Endothelial cell of umbilical vein (primary cell): Measurements from ENCODE around the gene GLDN. TPM values are rescaled to one million over a fixed set of nuclear protein-coding genes. Genes with fewer than 3 reads are reported as not detected.

ENCODE experiments used
- BruUV-seq: library from RNA; stranded (reverse); fragments of 400-500 nt; replicated peaks from 2 replicates; lab custom pipeline; 2021; lab: Mats Ljungman, UMichigan
- CTCF ChIA-PET: fragments of 300-600, 350-600 bp; sonication (Branson Sonifier 250); formaldehyde crosslinking; loops from one replicate; lab custom pipeline; 2021; ENCODE audit warnings: antibody characterized with exemption, inconsistent platforms; lab: Charles Lee
- POLR2A ChIA-PET: fragments of 300-600, 350-600 bp; sonication (Branson Sonifier 250); formaldehyde crosslinking; loops from one replicate; lab custom pipeline; 2021; ENCODE audit warnings: antibody characterized with exemption, inconsistent platforms; lab: Charles Lee
- DNase-seq: peaks from one replicate; pipeline ENCODE4 v3.0.0-alpha.2; 2011; ENCODE audit warnings: low read depth, low spot score
- FAIRE-seq: peaks from 2 replicates; lab custom pipeline; 2011; peaks lifted over from hg19 to GRCh38; lab: Jason Lieb, UNC
- H2AFZ ChIP-seq: 2 replicates; pipeline ENCODE4 v1.6.0; 2012; ENCODE audit warnings: low read depth, low read length, control low read depth, inconsistent platforms
- H3K27ac ChIP-seq: 2 replicates; pipeline ENCODE4 v1.5.1; 2011; ENCODE audit warnings: low read depth, mild to moderate bottlenecking, control low read depth, low read length, moderate library complexity; ENCODE audit not compliant: insufficient read depth
- H3K27me3 ChIP-seq, 2 experiments: 2 replicates each; pipeline versions ENCODE4 v1.6.0 to v1.6.1; 2011; ENCODE audit warnings: low read length in 2 of 2, mixed read lengths in 1 of 2; ENCODE audit not compliant: control insufficient read depth in 2 of 2, insufficient read depth in 2 of 2
- H3K36me3 ChIP-seq, 2 experiments: 2 replicates in 1 of 2; 3 replicates in 1 of 2; pipeline ENCODE4 v1.5.1; 2011; ENCODE audit warnings: low read length in 2 of 2, mild to moderate bottlenecking in 1 of 2, moderate library complexity in 1 of 2; ENCODE audit not compliant: control insufficient read depth in 2 of 2, insufficient read depth in 2 of 2; ENCODE audit errors: extremely low read depth in 1 of 2
- H3K4me1 ChIP-seq: 3 replicates; pipeline ENCODE4 v1.5.1; 2011; ENCODE audit warnings: mild to moderate bottlenecking, low read length; ENCODE audit not compliant: control insufficient read depth, insufficient read depth; ENCODE audit errors: extremely low read depth
- H3K4me2 ChIP-seq: 2 replicates; pipeline ENCODE4 v1.6.1; 2011; ENCODE audit warnings: low read length, control low read depth, mixed read lengths; ENCODE audit not compliant: insufficient read depth
- H3K4me3 ChIP-seq, 3 experiments: fragments of 200-600 bp in 1 of 3; sonication (generic), shearing (Covaris generic) in 1 of 3; replicated peaks in 1 of 3; 2 replicates each; pipeline ENCODE4 v1.5.1; 2011 to 2016; ENCODE audit warnings: control low read depth in 3 of 3, low read length in 3 of 3, mild to moderate bottlenecking in 2 of 3, inconsistent platforms in 1 of 3, low read depth in 1 of 3, moderate library complexity in 1 of 3; ENCODE audit not compliant: insufficient read depth in 1 of 3
- H3K79me2 ChIP-seq: 2 replicates; pipeline ENCODE4 v1.6.0; 2012; ENCODE audit warnings: low read length, inconsistent platforms; ENCODE audit not compliant: control insufficient read depth, insufficient read depth
- H3K9ac ChIP-seq: replicated peaks from 2 replicates; pipeline ENCODE3; 2011; ENCODE audit warnings: low read length, control low read depth; ENCODE audit not compliant: insufficient read depth; ENCODE audit errors: extremely low read depth
- H3K9me1 ChIP-seq: replicated peaks from 3 replicates; pipeline ENCODE4 v1.6.0; 2011; ENCODE audit warnings: mild to moderate bottlenecking, low read length; ENCODE audit not compliant: control insufficient read depth, insufficient read depth; ENCODE audit errors: extremely low read depth
- H3K9me3 ChIP-seq: replicated peaks from 2 replicates; pipeline ENCODE4 v1.5.1; 2012; ENCODE audit warnings: low read length, inconsistent platforms; ENCODE audit not compliant: control insufficient read depth, insufficient read depth
- H4K20me1 ChIP-seq: replicated peaks from 2 replicates; pipeline ENCODE3; 2011; ENCODE audit warnings: mild to moderate bottlenecking, low read length; ENCODE audit not compliant: control insufficient read depth, insufficient read depth; ENCODE audit errors: extremely low read depth
- CTCF ChIP-seq, 2 donors: IDR thresholded peaks; 1 replicate in 1 of 2; 2 replicates in 1 of 2; pipeline ENCODE4 v1.5.1; 2011; ENCODE audit warnings: low read length in 2 of 2, mild to moderate bottlenecking in 2 of 2, moderate library complexity in 2 of 2, control low read depth in 1 of 2, inconsistent platforms in 1 of 2, low read depth in 1 of 2; ENCODE audit not compliant: insufficient read depth in 1 of 2; ENCODE audit errors: extremely low read depth in 1 of 2
- EZH2 ChIP-seq: IDR thresholded peaks from 2 replicates; pipeline ENCODE4 v1.6.1; 2012; ENCODE audit warnings: borderline replicate concordance, low read depth, mild to moderate bottlenecking, moderate library complexity, low read length, inconsistent platforms; ENCODE audit not compliant: severe bottlenecking
- FOS ChIP-seq: IDR thresholded peaks from 2 replicates; pipeline ENCODE4 v1.6.1; 2011; ENCODE audit warnings: mild to moderate bottlenecking, low read length, moderate library complexity, borderline replicate concordance; ENCODE audit not compliant: insufficient read depth
- GATA2 ChIP-seq: IDR thresholded peaks from 2 replicates; pipeline ENCODE4 v1.7.0; 2011; ENCODE audit warnings: low read depth, mild to moderate bottlenecking, moderate library complexity, mixed read lengths, low read length; ENCODE audit not compliant: insufficient read length, insufficient read depth
- JUN ChIP-seq: IDR thresholded peaks from 2 replicates; pipeline ENCODE4 v1.6.1; 2011; ENCODE audit warnings: borderline replicate concordance, low read depth; ENCODE audit not compliant: insufficient read length, insufficient read depth
- MAX ChIP-seq: IDR thresholded peaks from 2 replicates; pipeline ENCODE4 v1.6.1; 2011; ENCODE audit not compliant: insufficient read depth, insufficient read length
- MYC ChIP-seq: IDR thresholded peaks from one replicate; pipeline ENCODE4 v1.6.1; 2011; ENCODE audit warnings: mild to moderate bottlenecking, low read depth, low read length
- POLR2A ChIP-seq: IDR thresholded peaks from 2 replicates; pipeline ENCODE4 v1.6.1; 2012; ENCODE audit warnings: low read depth, mild to moderate bottlenecking, control low read depth, low read length
- POLR2AphosphoS5 ChIP-seq: IDR thresholded peaks from 2 replicates; pipeline ENCODE4 v1.6.1; 2012; ENCODE audit warnings: low read depth, mild to moderate bottlenecking, control low read depth, low read length, moderate library complexity; ENCODE audit not compliant: insufficient read depth
- dilution Hi-C: fragments of 300-500 bp; cut with MboI; formaldehyde crosslinking; loops from one replicate; pipeline ENCODE4 v1.15.0; 2019; ENCODE audit warnings: low sequenced_read_pairs; ENCODE audit not compliant: extremely low pct_ligation_motif_present
- intact Hi-C: fragments of 100-400 bp; cut with micrococcal nuclease; formaldehyde crosslinking; loops from one replicate; pipeline ENCODE4 v1.10.0; 2022
- polyA plus RNA-seq, 4 experiments: library from polyadenylated mRNA; depleted of rRNA in 3 of 4; stranded (reverse) in 3 of 4; unstranded in 1 of 4; fragments of >200 nt; gene quantifications; 2 replicates each; pipeline versions ENCODE4 v1.2.1 to v1.2.3, GENCODE V29; 2011 to 2012; ENCODE audit warnings: missing spikeins in 1 of 4
- total RNA-seq: library from RNA; stranded (reverse); gene quantifications from 2 replicates; pipeline ENCODE4 v1.2.3, GENCODE V29; 2021

The GLDN gene
- total and polyA plus RNA-seq, 2 donors (not counting 3 experiments of a cell fraction or from before 2014, with no cell fraction given), result not detected

- Histone ChIP-seq H3K4me3 (no peak overlapping the region), H3K79me2 (no peaks in the 10 kb centered on the region), H3K27me3 (peaks cover 28 to 38% of the 10 kb centered on the region in 2 experiments), H3K27ac (no peak overlapping the region), H3K36me3 (no peaks in the 10 kb centered on the region), H3K9ac (no peak overlapping the region), H3K9me1 (no peaks in the 10 kb centered on the region), H3K4me2 (no peak overlapping the region), H3K4me1 (no peaks in the 10 kb centered on the region), H2AFZ (no peak overlapping the region), H3K9me3 (no peaks in the 10 kb centered on the region), H4K20me1 (no peaks in the 10 kb centered on the region)
- intact Hi-C loops, result no loop called here
- ChIA-PET CTCF (interaction anchor here (1.0 to 4.5 kb wide), 3 partner anchors 11 to 106 kb away, joined by 3 to 20 read pairs (median 4); no protein-coding TSS in a partner anchor), POLR2A (no interaction called here)
- BruUV-seq, result no TSS peak
- FAIRE-seq, result no peak
- TF ChIP-seq POLR2A (no peak), JUN (no peak), FOS (no peak), GATA2 (no peak), MAX (no peak), MYC (no peak), POLR2AphosphoS5 (no peak), CTCF (IDR thresholded peaks at IDR 0.05; ENCODE audit: extremely low read depth in 1 of 2, insufficient read depth in 1 of 2, low read depth in 1 of 2, low read length in 2 of 2) (no peak), EZH2 (no peak)
- dilution Hi-C loops, result no loop called here
- DNase-seq, result no peak
These were observed 45.7 kb downstream of the GLDN start for GRCh38 chr15:51386960-51387698.
